Activated naive CD8-positive, alpha-beta T cell (primary cell): ENCODE measurements around the gene ARHGAP5.
"Not testable (repeated sequence)": the region's sequence is repeated elsewhere in the genome, so short reads cannot be mapped to it uniquely, and the experiment has no call there.

Experiments
- H3K27ac Mint-ChIP-seq: one replicate; pipeline ENCODE4 v1.8.0; 2021; ENCODE audit warnings: mixed read lengths
- H3K27me3 Mint-ChIP-seq: one replicate; pipeline ENCODE4 v1.8.0; 2021; ENCODE audit warnings: mixed read lengths
- H3K36me3 Mint-ChIP-seq: one replicate; pipeline ENCODE4 v1.8.0; 2021; ENCODE audit warnings: mixed read lengths
- H3K4me1 Mint-ChIP-seq: one replicate; pipeline ENCODE4 v1.8.0; 2021; ENCODE audit warnings: low read depth, mixed read lengths
- H3K4me3 Mint-ChIP-seq: one replicate; pipeline ENCODE4 v1.8.0; 2021; ENCODE audit warnings: mild to moderate bottlenecking, mixed read lengths
- H3K9me3 Mint-ChIP-seq: one replicate; pipeline ENCODE4 v1.8.0; 2021; ENCODE audit warnings: low read depth, mixed read lengths

ARHGAP5 gene

GRCh38 chr14:32126899-32127730, 50.0 kb downstream of the ARHGAP5 start:
- not testable (repeated sequence) for H3K4me3 Mint-ChIP-seq, H3K27me3 Mint-ChIP-seq, H3K9me3 Mint-ChIP-seq, H3K27ac Mint-ChIP-seq
- Mint-ChIP-seq H3K4me1 (peaks cover 13% of the 10 kb centered on the region), H3K36me3 (peaks cover 33% of the 10 kb centered on the region)

GRCh38 chr14:32127731-32128654, 50.9 kb downstream of the ARHGAP5 start:
- not testable (repeated sequence) for H3K4me3 Mint-ChIP-seq, H3K27me3 Mint-ChIP-seq, H3K9me3 Mint-ChIP-seq, H3K27ac Mint-ChIP-seq
- peaks cover 13% of the 10 kb centered on the region for H3K4me1 Mint-ChIP-seq
- peaks cover 29% of the 10 kb centered on the region for H3K36me3 Mint-ChIP-seq

GRCh38 chr14:32128703-32129102, 51.6 kb downstream of the ARHGAP5 start:
- Mint-ChIP-seq H3K27me3 (no peaks in the 10 kb centered on the region), H3K9me3 (no peaks in the 10 kb centered on the region), H3K27ac (no peak overlapping the region), H3K4me3 (no peak overlapping the region), H3K36me3 (peaks cover 33% of the 10 kb centered on the region), H3K4me1 (peaks cover 14% of the 10 kb centered on the region)

- Mint-ChIP-seq H3K9me3 (no peaks in the 10 kb centered on the region), H3K4me3 (no peak overlapping the region), H3K27ac (no peak overlapping the region), H3K4me1 (peaks cover 14% of the 10 kb centered on the region), H3K27me3 (no peaks in the 10 kb centered on the region), H3K36me3 (peaks cover 33% of the 10 kb centered on the region)
These were observed 52.0 kb downstream of the ARHGAP5 start for GRCh38 chr14:32129124-32129523.

GRCh38 chr14:32131689-32132088, 54.6 kb downstream of the ARHGAP5 start:
- not testable (repeated sequence) for H3K4me1 Mint-ChIP-seq, H3K27ac Mint-ChIP-seq, H3K9me3 Mint-ChIP-seq, H3K4me3 Mint-ChIP-seq, H3K27me3 Mint-ChIP-seq
- peaks cover 34% of the 10 kb centered on the region for H3K36me3 Mint-ChIP-seq

- H3K27me3 Mint-ChIP-seq: no peaks in the 10 kb centered on the region
- peaks cover 41% of the 10 kb centered on the region for H3K36me3 Mint-ChIP-seq
- H3K9me3 Mint-ChIP-seq: peaks cover 8% of the 10 kb centered on the region
- H3K27ac Mint-ChIP-seq: no peak overlapping the region
- H3K4me1 Mint-ChIP-seq: peaks cover 1% of the 10 kb centered on the region
- no peak overlapping the region for H3K4me3 Mint-ChIP-seq
These were observed 57.5 kb downstream of the ARHGAP5 start for GRCh38 chr14:32134448-32135097.

GRCh38 chr14:32136027-32136825, 59.1 kb downstream of the ARHGAP5 start:
- Mint-ChIP-seq H3K4me1 (peaks cover 1% of the 10 kb centered on the region), H3K27me3 (no peaks in the 10 kb centered on the region), H3K4me3 (no peak overlapping the region), H3K9me3 (peaks cover 8% of the 10 kb centered on the region), H3K36me3 (peaks cover 40% of the 10 kb centered on the region), H3K27ac (no peak overlapping the region)

- Mint-ChIP-seq H3K27me3 (no peaks in the 10 kb centered on the region), H3K9me3 (peaks cover 8% of the 10 kb centered on the region), H3K27ac (no peak overlapping the region), H3K36me3 (peaks cover 38% of the 10 kb centered on the region), H3K4me3 (no peak overlapping the region), H3K4me1 (peaks cover 5% of the 10 kb centered on the region)
These were observed 60.2 kb downstream of the ARHGAP5 start for GRCh38 chr14:32137313-32137712.

GRCh38 chr14:32137892-32138291, 60.8 kb downstream of the ARHGAP5 start:
- H3K4me1 Mint-ChIP-seq: peaks cover 5% of the 10 kb centered on the region
- no peak overlapping the region for H3K4me3 Mint-ChIP-seq
- H3K27ac Mint-ChIP-seq: no peak overlapping the region
- H3K9me3 Mint-ChIP-seq: peaks cover 8% of the 10 kb centered on the region
- H3K27me3 Mint-ChIP-seq: no peaks in the 10 kb centered on the region
- H3K36me3 Mint-ChIP-seq: peaks cover 38% of the 10 kb centered on the region

GRCh38 chr14:32142341-32142740, 65.2 kb downstream of the ARHGAP5 start:
- Mint-ChIP-seq H3K36me3 (peaks cover 15% of the 10 kb centered on the region), H3K27me3 (no peaks in the 10 kb centered on the region), H3K4me1 (peaks cover 3% of the 10 kb centered on the region), H3K27ac (no peak overlapping the region), H3K9me3 (no peaks in the 10 kb centered on the region), H3K4me3 (no peak overlapping the region)

- H3K4me3 Mint-ChIP-seq: no peak overlapping the region
- peaks cover 3% of the 10 kb centered on the region for H3K4me1 Mint-ChIP-seq
- no peak overlapping the region for H3K27ac Mint-ChIP-seq
- no peaks in the 10 kb centered on the region for H3K27me3 Mint-ChIP-seq
- H3K36me3 Mint-ChIP-seq: peaks cover 13% of the 10 kb centered on the region
- no peaks in the 10 kb centered on the region for H3K9me3 Mint-ChIP-seq
These were observed 65.8 kb downstream of the ARHGAP5 start for GRCh38 chr14:32142754-32143437.

GRCh38 chr14:32150392-32150791, 73.3 kb downstream of the ARHGAP5 start:
- Mint-ChIP-seq H3K27ac (no peak overlapping the region), H3K4me1 (no peaks in the 10 kb centered on the region), H3K27me3 (no peaks in the 10 kb centered on the region), H3K36me3 (peaks cover 6% of the 10 kb centered on the region), H3K9me3 (no peaks in the 10 kb centered on the region), H3K4me3 (no peak overlapping the region)

- Mint-ChIP-seq H3K27me3 (no peaks in the 10 kb centered on the region), H3K27ac (no peak overlapping the region), H3K9me3 (peaks cover 6% of the 10 kb centered on the region), H3K4me3 (no peak overlapping the region), H3K36me3 (no peaks in the 10 kb centered on the region), H3K4me1 (no peaks in the 10 kb centered on the region)
These were observed 88.9 kb downstream of the ARHGAP5 start for GRCh38 chr14:32166029-32166428.

GRCh38 chr14:32166924-32167323, 89.8 kb downstream of the ARHGAP5 start:
- Mint-ChIP-seq H3K9me3 (peaks cover 6% of the 10 kb centered on the region), H3K4me3 (no peak overlapping the region), H3K4me1 (no peaks in the 10 kb centered on the region), H3K27ac (no peak overlapping the region), H3K36me3 (no peaks in the 10 kb centered on the region), H3K27me3 (no peaks in the 10 kb centered on the region)
